Activated T-helper 17 cell treated with anti-CD3 and anti-CD28 coated beads, Interleukin-2, amount 50 U/mL, for 72 hours (primary cell): Measurements from ENCODE around the gene LRRK2. TPM values are rescaled to one million over a fixed set of nuclear protein-coding genes. Genes with fewer than 3 reads are reported as not detected.
"Not testable (repeated sequence)": the region's sequence is repeated elsewhere in the genome, so short reads cannot be mapped to it uniquely, and the experiment has no call there.

Source experiments
- ATAC-seq: fragments of 150-1000 bp; cut with Tn5 transposase; replicated peaks from 2 replicates; pipeline ENCODE4 v1.10.0; 2021; ENCODE audit warnings: mild to moderate bottlenecking, moderate library complexity
- H3K27ac Mint-ChIP-seq: one replicate; pipeline ENCODE4 v1.8.0; 2022; ENCODE audit warnings: mixed read lengths
- H3K27me3 Mint-ChIP-seq: one replicate; pipeline ENCODE4 v1.8.0; 2022; ENCODE audit warnings: mixed read lengths
- H3K36me3 Mint-ChIP-seq: one replicate; pipeline ENCODE4 v1.8.0; 2022; ENCODE audit warnings: low read depth, mild to moderate bottlenecking, mixed read lengths
- H3K4me1 Mint-ChIP-seq: one replicate; pipeline ENCODE4 v1.8.0; 2022; ENCODE audit warnings: mixed read lengths
- H3K4me3 Mint-ChIP-seq: one replicate; pipeline ENCODE4 v1.8.0; 2022; ENCODE audit warnings: mild to moderate bottlenecking, mixed read lengths
- H3K9me3 Mint-ChIP-seq: one replicate; pipeline ENCODE4 v1.8.0; 2022; ENCODE audit warnings: mixed read lengths
- total RNA-seq, 2 donors: library from RNA; stranded (reverse); gene quantifications; one replicate each; pipeline ENCODE4 v1.2.3, GENCODE V29; 2022

The LRRK2 gene
- total RNA-seq, 2 donors from 2014 or later, result 0.04 to 0.26 TPM

DNA sequence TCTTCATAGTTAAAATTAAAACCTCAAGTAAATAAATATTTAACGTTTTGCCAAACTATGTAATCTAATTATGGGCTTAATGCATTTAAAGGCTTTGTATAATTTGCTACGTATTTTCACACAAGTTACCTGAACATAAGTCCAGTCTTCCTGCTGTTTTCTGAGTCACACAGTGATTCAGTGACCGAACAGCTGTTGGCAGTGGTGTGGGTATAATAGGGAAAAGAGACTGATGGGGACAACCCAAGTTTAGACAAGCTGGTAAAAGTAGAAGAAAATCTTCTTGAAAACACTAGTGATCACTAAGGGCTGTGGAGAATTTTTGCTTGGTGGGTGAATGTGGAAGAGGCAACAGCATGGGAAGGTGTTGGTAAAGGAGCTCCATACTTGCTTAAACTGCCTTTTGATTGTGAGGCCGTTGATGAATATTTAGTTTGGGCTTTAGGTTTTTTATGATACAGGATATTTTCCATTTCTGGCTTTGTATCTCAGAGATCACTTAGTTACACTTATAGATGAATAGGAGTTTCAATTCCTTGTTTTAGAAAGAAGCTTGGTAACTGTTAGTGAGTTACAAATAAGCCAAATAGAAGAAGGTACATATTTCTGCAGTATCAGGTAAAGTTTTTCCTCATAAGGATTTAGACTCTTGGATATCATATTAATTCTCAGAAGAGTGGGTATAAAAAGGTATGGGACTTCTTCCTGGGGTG lies 23.9 kb downstream of the LRRK2 start:
- H3K4me1 Mint-ChIP-seq, result no peaks in the 10 kb centered on the region
- H3K4me3 Mint-ChIP-seq, result no peak overlapping the region
- no peaks in the 10 kb centered on the region for H3K9me3 Mint-ChIP-seq
- no peaks in the 10 kb centered on the region for H3K27me3 Mint-ChIP-seq
- no peak for ATAC-seq
- H3K27ac Mint-ChIP-seq, result no peak overlapping the region
- no peaks in the 10 kb centered on the region for H3K36me3 Mint-ChIP-seq

DNA sequence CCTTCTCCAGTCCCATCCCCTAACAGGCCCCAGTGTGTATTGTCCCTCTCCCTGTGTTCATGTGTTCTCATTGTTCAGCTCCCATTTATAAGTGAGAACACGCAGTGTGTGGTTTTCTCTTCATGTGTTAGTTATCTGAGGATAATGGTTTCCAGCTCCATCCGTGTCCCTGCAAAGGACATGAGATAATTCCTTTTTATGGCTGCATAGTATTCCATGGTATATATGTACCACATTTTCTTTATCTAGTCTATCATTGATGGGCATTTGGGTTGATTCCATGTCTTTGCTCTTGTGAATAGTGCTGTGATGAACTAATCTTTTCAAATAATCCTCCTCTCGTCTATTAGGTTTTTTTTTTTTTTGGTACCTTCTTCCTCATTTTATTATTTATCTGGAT lies 25.9 kb downstream of the LRRK2 start:
- not testable (repeated sequence) for H3K27me3 Mint-ChIP-seq, H3K27ac Mint-ChIP-seq, H3K36me3 Mint-ChIP-seq, H3K4me3 Mint-ChIP-seq, H3K9me3 Mint-ChIP-seq, ATAC-seq, H3K4me1 Mint-ChIP-seq

- Mint-ChIP-seq H3K4me3 (no peak overlapping the region), H3K27me3 (no peaks in the 10 kb centered on the region), H3K4me1 (no peaks in the 10 kb centered on the region), H3K27ac (no peak overlapping the region), H3K36me3 (no peaks in the 10 kb centered on the region), H3K9me3 (no peaks in the 10 kb centered on the region)
- ATAC-seq, result no peak
These were observed 29.1 kb downstream of the LRRK2 start for GRCh38 chr12:40253936-40254335.

DNA sequence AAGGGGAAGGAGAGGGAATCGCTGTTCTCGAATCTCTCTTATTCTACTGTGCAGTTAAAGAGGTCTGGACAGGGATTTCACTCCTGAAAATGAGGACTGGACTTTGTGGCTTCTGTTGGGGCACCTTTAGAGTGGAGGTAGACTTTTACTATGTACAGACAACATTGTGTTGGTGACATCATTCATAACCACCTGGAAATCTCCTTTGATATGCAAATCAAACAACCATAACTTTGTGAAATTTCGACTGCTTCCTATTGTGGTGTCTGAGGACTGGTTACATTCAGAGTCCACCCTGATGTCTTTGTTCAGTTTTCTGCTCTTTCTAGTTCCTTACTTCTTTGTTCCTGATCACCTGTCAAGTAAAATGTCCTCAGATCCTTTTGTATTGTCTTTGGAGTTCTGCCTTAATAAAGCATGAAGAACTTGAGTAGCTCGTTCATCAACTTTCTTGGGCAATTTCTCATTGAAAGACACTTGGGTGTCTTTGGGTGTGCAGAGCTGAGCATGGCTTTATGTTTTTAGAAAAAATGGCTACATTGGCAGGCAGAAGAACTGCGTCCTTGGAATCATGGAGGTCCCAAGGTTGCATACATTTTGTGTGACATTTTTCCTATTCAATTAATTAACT lies 29.8 kb downstream of the LRRK2 start:
- Mint-ChIP-seq H3K9me3 (no peaks in the 10 kb centered on the region), H3K36me3 (no peaks in the 10 kb centered on the region), H3K4me3 (no peak overlapping the region), H3K27ac (no peak overlapping the region), H3K27me3 (no peaks in the 10 kb centered on the region), H3K4me1 (no peaks in the 10 kb centered on the region)
- no peak for ATAC-seq

- Mint-ChIP-seq H3K27ac (no peak overlapping the region), H3K4me3 (no peak overlapping the region)
These were observed 33.6 kb downstream of the LRRK2 start for GRCh38 chr12:40258371-40258770.

GRCh38 chr12:40261937-40262336 lies 37.1 kb downstream of the LRRK2 start:
- Mint-ChIP-seq H3K9me3 (no peaks in the 10 kb centered on the region), H3K4me3 (no peak overlapping the region), H3K27ac (no peak overlapping the region), H3K27me3 (no peaks in the 10 kb centered on the region), H3K4me1 (no peaks in the 10 kb centered on the region), H3K36me3 (no peaks in the 10 kb centered on the region)
- ATAC-seq, result no peak

More at GRCh38 chr12:40258371-40258770, 33.6 kb downstream of the LRRK2 start:
- Mint-ChIP-seq H3K9me3 (no peaks in the 10 kb centered on the region), H3K36me3 (no peaks in the 10 kb centered on the region), H3K27me3 (no peaks in the 10 kb centered on the region), H3K4me1 (no peaks in the 10 kb centered on the region)
- no peak for ATAC-seq

DNA sequence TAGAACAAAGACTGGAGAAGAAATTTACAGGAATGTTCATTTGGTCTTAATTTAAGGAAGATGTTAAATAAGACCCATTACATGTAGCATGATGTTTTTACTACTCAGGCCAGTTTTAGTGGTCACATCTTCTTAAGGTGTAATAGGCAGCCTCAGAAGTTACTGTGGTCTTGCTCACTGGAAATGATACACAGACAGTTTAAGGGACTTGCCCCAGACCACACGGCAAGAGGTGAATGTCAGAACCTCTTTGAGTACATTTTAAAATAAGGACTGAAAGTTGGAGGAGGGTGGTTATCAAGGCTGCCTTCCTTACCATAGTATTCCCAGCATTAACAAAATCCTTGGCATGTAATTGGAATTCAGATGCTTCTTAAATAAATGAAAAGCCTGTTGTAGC lies 37.9 kb downstream of the LRRK2 start:
- Mint-ChIP-seq H3K4me3 (no peak overlapping the region), H3K27me3 (no peaks in the 10 kb centered on the region), H3K9me3 (no peaks in the 10 kb centered on the region)

DNA sequence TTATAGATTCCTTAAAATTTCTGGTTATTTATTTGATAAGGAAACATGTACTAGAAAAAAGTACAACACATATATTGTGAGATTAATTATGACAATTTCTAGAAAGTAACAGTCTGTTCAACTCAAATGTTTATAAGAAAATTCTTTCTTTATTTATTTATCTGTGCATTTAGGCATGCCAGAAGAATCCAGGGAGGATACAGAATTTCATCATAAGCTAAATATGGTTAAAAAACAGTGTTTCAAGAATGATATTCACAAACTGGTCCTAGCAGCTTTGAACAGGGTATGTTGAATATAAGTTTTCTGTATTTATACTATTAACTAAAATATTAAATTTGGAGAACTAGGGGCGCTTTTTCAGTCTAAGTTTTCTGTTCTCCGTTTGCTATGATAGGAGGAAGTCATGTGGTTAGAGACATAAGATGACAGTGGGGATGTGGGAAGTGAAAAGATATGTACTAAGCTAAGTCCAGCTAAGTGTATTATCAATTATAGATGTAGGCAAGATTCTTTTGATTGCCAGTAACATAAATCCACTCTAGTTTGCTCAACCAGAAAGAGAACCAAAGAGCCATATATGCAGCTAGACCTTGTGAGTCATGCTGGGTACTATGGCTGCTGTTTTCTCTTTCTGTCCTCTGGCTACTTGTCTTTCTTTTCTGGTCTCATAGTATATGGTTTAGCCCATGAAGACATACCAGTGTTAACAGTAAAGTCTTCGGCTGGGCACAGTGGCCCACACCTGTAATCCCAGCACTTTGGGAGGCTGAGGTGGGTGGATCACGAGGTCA lies 39.0 kb downstream of the LRRK2 start:
- H3K27ac Mint-ChIP-seq, result no peak overlapping the region
- no peak for ATAC-seq
- H3K4me1 Mint-ChIP-seq, result no peaks in the 10 kb centered on the region
- no peaks in the 10 kb centered on the region for H3K27me3 Mint-ChIP-seq
- no peaks in the 10 kb centered on the region for H3K9me3 Mint-ChIP-seq
- H3K4me3 Mint-ChIP-seq, result no peak overlapping the region
- H3K36me3 Mint-ChIP-seq, result no peaks in the 10 kb centered on the region

More for the DNA sequence above, 37.9 kb downstream of the LRRK2 start:
- no peak overlapping the region for H3K27ac Mint-ChIP-seq
- H3K36me3 Mint-ChIP-seq, result no peaks in the 10 kb centered on the region
- H3K4me1 Mint-ChIP-seq, result no peaks in the 10 kb centered on the region
- ATAC-seq, result peak; percentile 28

DNA sequence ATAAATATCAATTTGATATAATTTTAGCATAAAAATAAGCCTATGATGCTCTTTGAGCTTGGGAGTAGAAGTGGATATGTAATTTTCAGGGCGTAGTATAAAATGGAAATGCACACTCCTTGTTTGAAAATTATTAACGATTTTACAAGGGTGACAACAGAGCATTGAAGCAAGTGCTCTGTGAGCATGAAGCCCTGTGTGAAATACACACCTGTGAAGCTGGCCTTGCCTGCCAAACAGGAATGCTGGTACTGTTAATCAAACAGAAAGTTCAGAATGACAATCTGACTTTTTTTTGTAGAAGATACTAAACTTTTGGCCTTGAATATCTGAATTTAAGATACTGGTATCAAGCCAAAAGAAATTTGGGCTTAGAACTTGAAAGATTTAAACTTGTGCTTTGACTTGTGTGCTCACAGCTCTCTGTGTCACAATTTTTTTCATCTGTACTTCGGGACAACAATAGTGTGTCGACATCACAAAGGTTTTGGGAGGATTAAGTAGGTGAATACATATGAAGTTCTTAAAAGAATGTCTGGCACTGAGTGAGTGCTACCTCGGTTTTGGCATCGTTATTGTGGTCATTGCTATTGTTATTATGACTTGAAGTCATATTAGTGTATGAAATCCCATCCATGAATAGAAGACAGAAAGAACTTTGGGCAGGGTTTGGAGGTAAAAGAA lies 47.3 kb downstream of the LRRK2 start:
- Mint-ChIP-seq H3K36me3 (no peaks in the 10 kb centered on the region), H3K27ac (no peak overlapping the region), H3K9me3 (no peaks in the 10 kb centered on the region), H3K27me3 (no peaks in the 10 kb centered on the region), H3K4me3 (no peak overlapping the region), H3K4me1 (no peaks in the 10 kb centered on the region)
- no peak for ATAC-seq

GRCh38 chr12:40281791-40282364 lies 57.1 kb downstream of the LRRK2 start:
- Mint-ChIP-seq H3K9me3 (no peaks in the 10 kb centered on the region), H3K4me1 (no peaks in the 10 kb centered on the region), H3K27ac (no peak overlapping the region), H3K4me3 (no peak overlapping the region), H3K27me3 (no peaks in the 10 kb centered on the region), H3K36me3 (no peaks in the 10 kb centered on the region)
- no peak for ATAC-seq

DNA sequence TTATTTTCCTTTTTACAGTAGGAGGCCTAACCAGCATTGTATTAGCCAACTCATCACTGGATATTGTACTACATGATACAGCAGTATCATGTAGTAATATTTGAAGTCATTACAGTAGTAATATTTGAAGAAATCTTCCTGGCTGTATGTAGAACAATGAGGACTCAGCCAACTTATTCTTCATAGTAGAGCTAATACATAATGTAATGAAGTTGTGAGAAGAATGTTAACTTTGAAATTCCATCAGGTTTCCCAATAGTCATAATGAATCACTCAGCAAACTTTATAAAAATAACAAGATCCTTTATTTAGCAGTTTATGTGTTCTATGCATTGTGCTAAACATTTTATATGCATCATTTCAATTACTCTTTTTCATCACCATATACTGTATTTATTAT lies 61.8 kb downstream of the LRRK2 start:
- Mint-ChIP-seq H3K27me3 (no peaks in the 10 kb centered on the region), H3K27ac (no peak overlapping the region), H3K4me1 (no peaks in the 10 kb centered on the region), H3K4me3 (no peak overlapping the region), H3K36me3 (no peaks in the 10 kb centered on the region), H3K9me3 (no peaks in the 10 kb centered on the region)
- no peak for ATAC-seq

DNA sequence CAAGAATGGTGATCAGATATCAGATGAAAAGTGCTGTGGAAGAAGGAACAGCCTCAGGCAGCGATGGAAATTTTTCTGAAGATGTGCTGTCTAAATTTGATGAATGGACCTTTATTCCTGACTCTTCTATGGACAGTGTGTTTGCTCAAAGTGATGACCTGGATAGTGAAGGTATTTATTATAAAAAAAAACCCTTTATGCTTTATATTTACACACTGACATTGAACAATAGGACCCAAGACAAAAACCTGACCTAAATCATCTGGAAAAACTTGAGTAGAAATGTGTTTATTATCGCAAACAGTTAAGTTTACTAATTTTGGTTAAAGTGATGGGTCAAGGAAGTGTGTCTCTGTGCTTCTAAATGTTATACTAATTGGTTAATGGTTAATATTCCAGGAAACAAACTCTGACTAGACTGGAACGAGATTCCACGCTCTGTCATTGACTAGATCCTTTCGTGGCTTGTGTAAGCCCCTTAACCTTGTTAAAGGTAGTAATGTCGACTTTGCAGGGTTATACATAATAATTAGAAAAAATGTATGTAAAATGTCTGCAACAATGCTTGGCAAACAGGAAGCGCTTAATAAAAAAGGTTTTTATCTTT lies 62.7 kb downstream of the LRRK2 start:
- no peak overlapping the region for H3K27ac Mint-ChIP-seq
- no peak for ATAC-seq

GRCh38 chr12:40292788-40293429 lies 68.1 kb downstream of the LRRK2 start:
- H3K4me1 Mint-ChIP-seq, result no peaks in the 10 kb centered on the region

More for the DNA sequence above, 62.7 kb downstream of the LRRK2 start:
- H3K9me3 Mint-ChIP-seq, result no peaks in the 10 kb centered on the region
- no peaks in the 10 kb centered on the region for H3K4me1 Mint-ChIP-seq
- H3K36me3 Mint-ChIP-seq, result no peaks in the 10 kb centered on the region
- no peaks in the 10 kb centered on the region for H3K27me3 Mint-ChIP-seq
- H3K4me3 Mint-ChIP-seq, result no peak overlapping the region

More at GRCh38 chr12:40292788-40293429, 68.1 kb downstream of the LRRK2 start:
- H3K27me3 Mint-ChIP-seq, result peaks cover 4% of the 10 kb centered on the region
- ATAC-seq, result no peak
- no peaks in the 10 kb centered on the region for H3K9me3 Mint-ChIP-seq
- no peak overlapping the region for H3K27ac Mint-ChIP-seq
- H3K36me3 Mint-ChIP-seq, result no peaks in the 10 kb centered on the region
- H3K4me3 Mint-ChIP-seq, result no peak overlapping the region
